Effector memory CD8-positive, alpha-beta T cell (primary cell): ENCODE data around the gene PITX1.

Experiments used
- ATAC-seq: fragments of 150-1000 bp; cut with Tn5 transposase; replicated peaks from 2 replicates; pipeline ENCODE4 v1.10.0; 2021; ENCODE audit warnings: mild to moderate bottlenecking, moderate library complexity
- DNase-seq, 3 experiments: peaks; one replicate each; pipeline ENCODE4 v3.0.0; 2021
- H3K27ac Mint-ChIP-seq, 2 donors: one replicate each; pipeline ENCODE4 v1.8.0; 2022; ENCODE audit warnings: mild to moderate bottlenecking in 2 of 2, mixed read lengths in 2 of 2, moderate library complexity in 2 of 2
- H3K27me3 Mint-ChIP-seq, 2 donors: one replicate each; pipeline ENCODE4 v1.8.0; 2022; ENCODE audit warnings: mixed read lengths in 2 of 2
- H3K36me3 Mint-ChIP-seq: one replicate; pipeline ENCODE4 v1.8.0; 2022; ENCODE audit warnings: mild to moderate bottlenecking, moderate library complexity, mixed read lengths; ENCODE audit not compliant: insufficient read depth
- H3K4me1 Mint-ChIP-seq, 2 donors: one replicate each; pipeline ENCODE4 v1.8.0; 2022; ENCODE audit warnings: low read depth in 2 of 2, mixed read lengths in 2 of 2
- H3K4me3 Mint-ChIP-seq, 2 donors: one replicate each; pipeline ENCODE4 v1.8.0; 2022; ENCODE audit warnings: mild to moderate bottlenecking in 2 of 2, mixed read lengths in 2 of 2, moderate library complexity in 2 of 2
- H3K9me3 Mint-ChIP-seq, 2 donors: one replicate each; pipeline ENCODE4 v1.8.0; 2022; ENCODE audit warnings: mixed read lengths in 2 of 2

The PITX1 gene

GRCh38 chr5:135034236-135034962 is 371 bp upstream of the PITX1 start:
- DNase-seq (no peak), ATAC-seq (no peak)
- Mint-ChIP-seq H3K9me3 (no peaks in the 10 kb centered on the region), H3K36me3 (no peaks in the 10 kb centered on the region), H3K27ac (no peak overlapping the region), H3K4me1 (peaks cover 12 to 23% of the 10 kb centered on the region in 2 donors), H3K27me3 (peaks cover 76 to 90% of the 10 kb centered on the region in 2 donors), H3K4me3 (peak overlapping the region; percentile 73 to 77)

- Mint-ChIP-seq H3K27ac (no peak overlapping the region), H3K36me3 (no peaks in the 10 kb centered on the region), H3K4me1 (peaks cover 12 to 24% of the 10 kb centered on the region in 2 donors), H3K9me3 (no peaks in the 10 kb centered on the region), H3K27me3 (peaks cover 80 to 93% of the 10 kb centered on the region in 2 donors), H3K4me3 (peak overlapping the region; percentile 49 to 67)
- ATAC-seq (no peak), DNase-seq (no peak)
Measured at GRCh38 chr5:135032999-135033861, 798 bp downstream of the PITX1 start.

- Mint-ChIP-seq H3K9me3 (no peaks in the 10 kb centered on the region), H3K27ac (no peak overlapping the region), H3K27me3 (peaks cover 75 to 89% of the 10 kb centered on the region in 2 donors), H3K4me1 (peaks cover 12 to 24% of the 10 kb centered on the region in 2 donors), H3K4me3 (no peak overlapping the region), H3K36me3 (no peaks in the 10 kb centered on the region)
- DNase-seq: no peak
- no peak for ATAC-seq
Measured at GRCh38 chr5:135032695-135032998, 1.4 kb downstream of the PITX1 start.

DNA sequence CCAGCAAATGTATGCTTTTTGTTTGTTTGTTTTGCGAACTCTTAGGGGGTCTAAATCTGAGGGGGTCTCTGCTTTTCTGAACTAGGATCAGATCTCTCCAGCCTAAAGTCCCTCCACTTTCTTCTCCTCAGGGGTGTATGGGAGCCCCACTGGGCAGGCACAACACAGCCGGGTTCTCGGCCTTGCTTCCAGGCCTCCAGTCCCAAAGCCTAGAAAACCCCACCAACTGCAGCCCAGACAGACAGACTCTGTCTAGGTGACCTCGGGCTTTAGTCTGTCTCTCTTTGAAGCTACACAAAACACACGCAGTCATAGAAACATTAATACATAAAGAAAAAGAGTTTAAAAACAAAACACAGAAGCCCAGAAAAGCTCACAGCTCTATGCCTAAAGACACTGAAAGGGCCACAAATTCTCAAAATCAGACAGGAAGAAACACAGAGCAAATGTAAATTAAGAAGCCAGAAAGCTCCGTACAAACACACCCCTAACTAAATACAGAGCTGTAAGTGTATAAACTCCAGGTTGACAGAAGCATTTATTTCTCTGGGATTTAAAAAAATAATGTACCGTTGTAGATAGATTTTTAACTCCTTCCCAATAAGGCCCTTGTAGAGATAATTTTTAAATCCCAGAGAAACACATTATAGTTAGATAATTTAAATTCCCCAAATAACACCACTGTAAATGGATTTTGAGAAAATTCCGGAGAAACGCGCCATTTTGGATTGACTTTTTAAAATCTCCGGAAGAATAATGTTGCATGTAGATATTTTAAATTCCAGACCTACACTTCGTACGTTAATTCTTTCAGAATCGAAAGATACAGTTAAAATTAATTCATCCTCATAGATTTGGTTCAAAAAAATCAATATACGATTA is 2.0 kb downstream of the PITX1 start:
- Mint-ChIP-seq H3K4me3 (peak overlapping the region in 1 of 2 donors; percentile 44), H3K9me3 (no peaks in the 10 kb centered on the region), H3K4me1 (peaks cover 12 to 24% of the 10 kb centered on the region in 2 donors), H3K36me3 (no peaks in the 10 kb centered on the region), H3K27me3 (peaks cover 77 to 89% of the 10 kb centered on the region in 2 donors), H3K27ac (no peak overlapping the region)
- no peak for ATAC-seq
- DNase-seq: no peak

GRCh38 chr5:135030956-135031812 is 2.8 kb downstream of the PITX1 start:
- no peak for ATAC-seq
- H3K4me1 Mint-ChIP-seq: peaks cover 12 to 24% of the 10 kb centered on the region in 2 donors
- H3K27ac Mint-ChIP-seq: no peak overlapping the region
- no peak for DNase-seq
- peaks cover 78 to 89% of the 10 kb centered on the region in 2 donors for H3K27me3 Mint-ChIP-seq
- no peaks in the 10 kb centered on the region for H3K9me3 Mint-ChIP-seq
- peak overlapping the region in 1 of 2 donors; percentile 37 for H3K4me3 Mint-ChIP-seq
- no peaks in the 10 kb centered on the region for H3K36me3 Mint-ChIP-seq

- Mint-ChIP-seq H3K36me3 (no peaks in the 10 kb centered on the region), H3K4me3 (peak overlapping the region in 1 of 2 donors; percentile 37), H3K9me3 (no peaks in the 10 kb centered on the region), H3K27ac (no peak overlapping the region), H3K4me1 (peaks cover 12 to 24% of the 10 kb centered on the region in 2 donors), H3K27me3 (peaks cover 72 to 89% of the 10 kb centered on the region in 2 donors)
- DNase-seq (no peak), ATAC-seq (no peak)
Measured at GRCh38 chr5:135030123-135030955, 3.7 kb downstream of the PITX1 start.

DNA sequence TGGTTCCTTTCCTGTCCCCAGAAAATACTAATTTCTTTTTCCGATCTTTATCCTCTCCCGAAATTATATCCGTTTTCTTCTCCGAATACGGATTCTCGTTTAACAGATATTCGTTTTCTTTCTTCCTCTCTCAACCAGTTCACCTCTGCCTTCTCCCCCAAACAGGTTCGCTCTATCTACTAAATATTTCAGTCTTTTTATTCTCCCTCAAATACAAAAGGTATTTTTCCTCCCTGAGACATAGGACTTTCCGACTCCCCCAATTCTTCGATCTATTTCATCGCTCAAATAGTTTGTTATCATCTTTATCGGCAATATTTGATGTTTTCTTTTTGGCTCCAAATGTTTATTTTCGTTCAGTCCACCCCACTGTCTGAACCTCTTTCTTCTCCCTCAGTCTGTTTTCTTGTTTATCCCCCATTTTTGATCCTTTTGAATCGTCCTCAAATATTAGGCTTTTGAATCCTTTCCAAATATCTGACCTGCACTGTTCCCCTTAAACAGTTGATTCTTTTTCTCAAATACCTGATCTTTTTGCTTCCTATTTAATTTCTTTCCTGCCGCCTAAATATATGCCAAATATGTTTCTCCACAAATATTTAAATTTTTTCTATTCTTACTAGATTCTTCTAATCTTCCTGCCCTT is 4.4 kb downstream of the PITX1 start:
- ATAC-seq (no peak), DNase-seq (no peak)
- H3K27ac Mint-ChIP-seq: no peak overlapping the region
- no peak overlapping the region for H3K4me3 Mint-ChIP-seq
- peaks cover 7 to 17% of the 10 kb centered on the region in 2 donors for H3K4me1 Mint-ChIP-seq
- no peaks in the 10 kb centered on the region for H3K36me3 Mint-ChIP-seq
- no peaks in the 10 kb centered on the region for H3K9me3 Mint-ChIP-seq
- peaks cover 65 to 87% of the 10 kb centered on the region in 2 donors for H3K27me3 Mint-ChIP-seq

DNA sequence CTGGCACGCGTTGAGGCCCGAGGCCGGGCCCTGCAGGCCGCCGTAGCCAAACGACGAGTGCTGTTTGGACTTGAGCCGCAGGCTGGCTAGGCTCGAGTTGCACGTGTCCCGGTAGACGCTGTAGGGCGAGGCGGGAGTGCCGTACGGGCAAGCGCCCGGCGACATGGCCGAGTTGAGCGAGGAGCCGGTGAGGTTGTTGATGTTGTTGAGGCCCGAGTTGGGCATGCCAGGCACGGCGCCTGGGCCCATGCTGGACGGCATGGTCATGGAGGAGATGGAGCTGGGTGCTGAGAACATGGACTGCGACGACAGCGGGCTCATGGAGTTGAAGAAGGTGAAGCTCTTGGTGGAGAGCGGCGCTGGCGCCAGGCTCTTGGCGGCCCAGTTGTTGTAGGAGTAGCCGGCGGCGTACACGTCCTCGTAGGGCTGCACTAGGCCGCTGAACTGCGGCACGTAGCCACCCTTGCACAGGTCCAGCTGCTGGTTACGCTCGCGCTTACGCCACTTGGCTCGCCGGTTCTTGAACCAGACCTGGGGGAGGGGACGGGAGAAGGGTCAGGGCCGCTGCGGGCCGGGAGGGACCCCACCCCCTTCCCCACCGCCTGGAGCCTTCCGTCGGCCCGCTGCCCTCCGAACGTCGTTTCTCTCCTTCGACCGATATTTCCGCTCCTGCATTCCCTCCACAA is 5.1 kb downstream of the PITX1 start:
- DNase-seq (no peak), ATAC-seq (no peak)
- Mint-ChIP-seq H3K4me3 (no peak overlapping the region), H3K36me3 (no peaks in the 10 kb centered on the region), H3K27me3 (peaks cover 61 to 83% of the 10 kb centered on the region in 2 donors), H3K27ac (no peak overlapping the region), H3K9me3 (no peaks in the 10 kb centered on the region), H3K4me1 (peaks cover 4 to 16% of the 10 kb centered on the region in 2 donors)

DNA sequence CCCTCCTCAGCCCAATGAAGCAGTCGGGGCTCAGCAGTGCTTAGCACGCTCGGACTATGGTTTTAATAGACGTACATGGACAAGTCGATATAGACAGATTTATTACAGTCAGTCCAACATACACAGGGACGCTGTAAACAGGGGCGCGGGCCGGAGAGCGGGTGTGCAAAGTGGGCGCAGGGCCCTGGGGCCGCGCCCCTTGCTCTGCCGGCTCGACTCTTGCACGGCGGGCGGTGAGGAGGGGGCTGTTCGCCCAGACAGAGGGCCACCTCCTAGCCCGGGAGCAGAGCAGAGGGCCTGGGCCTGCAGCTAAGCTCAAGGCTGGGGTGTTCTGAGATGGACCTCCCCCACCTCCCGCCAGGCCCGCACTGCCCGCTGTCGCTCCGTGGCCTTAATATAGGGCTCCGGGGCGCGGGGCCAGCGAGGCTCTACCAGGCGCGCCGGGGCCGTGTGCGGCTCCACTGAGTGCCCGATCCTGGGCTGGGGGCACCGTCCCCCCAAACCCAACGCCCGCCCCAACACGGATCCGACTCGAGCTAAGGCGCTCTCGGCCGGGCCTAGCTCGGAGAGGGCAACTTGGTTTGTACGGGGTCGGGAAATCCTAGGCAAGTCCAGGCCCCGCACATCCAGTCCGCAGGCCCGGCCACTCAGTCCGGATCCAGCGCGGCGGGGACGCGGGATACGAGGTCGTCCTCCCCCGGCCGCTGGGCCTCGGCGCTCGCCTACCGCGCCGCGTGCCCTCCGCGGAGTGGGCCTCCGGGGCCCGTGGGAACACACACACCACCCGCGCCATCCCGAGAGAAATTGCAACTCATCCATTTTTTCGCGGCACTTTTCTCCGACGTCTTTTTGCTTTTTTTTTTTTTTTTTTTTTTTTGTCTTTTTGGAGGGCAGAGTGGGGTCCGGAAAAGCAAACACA is 6.1 kb downstream of the PITX1 start:
- H3K4me3 Mint-ChIP-seq: no peak overlapping the region
- H3K9me3 Mint-ChIP-seq: no peaks in the 10 kb centered on the region
- H3K27me3 Mint-ChIP-seq: peaks cover 56 to 76% of the 10 kb centered on the region in 2 donors
- H3K36me3 Mint-ChIP-seq: no peaks in the 10 kb centered on the region
- no peak overlapping the region for H3K27ac Mint-ChIP-seq
- H3K4me1 Mint-ChIP-seq: peaks cover 0 to 13% of the 10 kb centered on the region in 2 donors
- DNase-seq: no peak
- ATAC-seq: no peak

DNA sequence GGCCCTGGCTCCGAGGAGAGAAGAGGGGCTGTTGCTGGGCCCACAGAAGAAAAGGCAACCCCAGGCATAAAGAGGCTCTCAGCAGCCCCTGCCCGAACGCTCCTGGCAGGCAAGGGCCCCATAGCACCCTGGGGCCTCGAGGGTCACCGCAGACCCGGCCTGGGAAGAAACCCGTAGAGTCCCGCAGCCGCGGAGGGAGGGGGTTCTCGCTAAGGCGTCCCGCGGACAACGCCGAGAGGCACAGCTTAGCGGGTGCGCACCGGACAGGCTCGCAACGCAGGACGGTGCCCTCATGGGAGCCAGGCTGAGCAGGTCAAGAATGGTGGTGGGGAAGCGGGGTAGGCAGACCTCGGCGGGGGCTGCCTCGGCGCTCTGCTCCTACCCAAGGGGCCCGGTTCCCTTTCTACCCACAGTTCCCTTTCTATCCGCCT is 6.7 kb downstream of the PITX1 start:
- H3K27me3 Mint-ChIP-seq: peaks cover 51 to 69% of the 10 kb centered on the region in 2 donors
- ATAC-seq (no peak), DNase-seq (no peak)
- H3K4me3 Mint-ChIP-seq: no peak overlapping the region
- H3K27ac Mint-ChIP-seq: no peak overlapping the region
- peaks cover 0 to 13% of the 10 kb centered on the region in 2 donors for H3K4me1 Mint-ChIP-seq
- H3K9me3 Mint-ChIP-seq: no peaks in the 10 kb centered on the region
- no peaks in the 10 kb centered on the region for H3K36me3 Mint-ChIP-seq
